ENCODE results near the gene PTPRJ.

GRCh38 chr11:48043111-48043990, 63.0 kb downstream of the PTPRJ start:
- TF ChIP-seq, protein P1, sequence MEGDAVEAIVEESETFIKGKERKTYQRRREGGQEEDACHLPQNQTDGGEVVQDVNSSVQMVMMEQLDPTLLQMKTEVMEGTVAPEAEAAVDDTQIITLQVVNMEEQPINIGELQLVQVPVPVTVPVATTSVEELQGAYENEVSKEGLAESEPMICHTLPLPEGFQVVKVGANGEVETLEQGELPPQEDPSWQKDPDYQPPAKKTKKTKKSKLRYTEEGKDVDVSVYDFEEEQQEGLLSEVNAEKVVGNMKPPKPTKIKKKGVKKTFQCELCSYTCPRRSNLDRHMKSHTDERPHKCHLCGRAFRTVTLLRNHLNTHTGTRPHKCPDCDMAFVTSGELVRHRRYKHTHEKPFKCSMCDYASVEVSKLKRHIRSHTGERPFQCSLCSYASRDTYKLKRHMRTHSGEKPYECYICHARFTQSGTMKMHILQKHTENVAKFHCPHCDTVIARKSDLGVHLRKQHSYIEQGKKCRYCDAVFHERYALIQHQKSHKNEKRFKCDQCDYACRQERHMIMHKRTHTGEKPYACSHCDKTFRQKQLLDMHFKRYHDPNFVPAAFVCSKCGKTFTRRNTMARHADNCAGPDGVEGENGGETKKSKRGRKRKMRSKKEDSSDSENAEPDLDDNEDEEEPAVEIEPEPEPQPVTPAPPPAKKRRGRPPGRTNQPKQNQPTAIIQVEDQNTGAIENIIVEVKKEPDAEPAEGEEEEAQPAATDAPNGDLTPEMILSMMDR (IDR thresholded peaks at IDR 0.05), result no peak
- no peak for TF ChIP-seq POLR2A (IDR thresholded peaks at IDR 0.05)
